GM18868 (cell line): ENCODE measurements around the gene MRPL49.
"Not testable (repeated sequence)": the region's sequence is repeated elsewhere in the genome, so short reads cannot be mapped to it uniquely, and the experiment has no call there.

Experiments
- ATAC-seq: cut with Tn5 transposase; IDR thresholded peaks from one replicate; pipeline ENCODE4 v1.9.1; 2021; ENCODE audit warnings: mild to moderate bottlenecking, moderate library complexity; ENCODE audit not compliant: unreplicated experiment

Gene MRPL49

DNA sequence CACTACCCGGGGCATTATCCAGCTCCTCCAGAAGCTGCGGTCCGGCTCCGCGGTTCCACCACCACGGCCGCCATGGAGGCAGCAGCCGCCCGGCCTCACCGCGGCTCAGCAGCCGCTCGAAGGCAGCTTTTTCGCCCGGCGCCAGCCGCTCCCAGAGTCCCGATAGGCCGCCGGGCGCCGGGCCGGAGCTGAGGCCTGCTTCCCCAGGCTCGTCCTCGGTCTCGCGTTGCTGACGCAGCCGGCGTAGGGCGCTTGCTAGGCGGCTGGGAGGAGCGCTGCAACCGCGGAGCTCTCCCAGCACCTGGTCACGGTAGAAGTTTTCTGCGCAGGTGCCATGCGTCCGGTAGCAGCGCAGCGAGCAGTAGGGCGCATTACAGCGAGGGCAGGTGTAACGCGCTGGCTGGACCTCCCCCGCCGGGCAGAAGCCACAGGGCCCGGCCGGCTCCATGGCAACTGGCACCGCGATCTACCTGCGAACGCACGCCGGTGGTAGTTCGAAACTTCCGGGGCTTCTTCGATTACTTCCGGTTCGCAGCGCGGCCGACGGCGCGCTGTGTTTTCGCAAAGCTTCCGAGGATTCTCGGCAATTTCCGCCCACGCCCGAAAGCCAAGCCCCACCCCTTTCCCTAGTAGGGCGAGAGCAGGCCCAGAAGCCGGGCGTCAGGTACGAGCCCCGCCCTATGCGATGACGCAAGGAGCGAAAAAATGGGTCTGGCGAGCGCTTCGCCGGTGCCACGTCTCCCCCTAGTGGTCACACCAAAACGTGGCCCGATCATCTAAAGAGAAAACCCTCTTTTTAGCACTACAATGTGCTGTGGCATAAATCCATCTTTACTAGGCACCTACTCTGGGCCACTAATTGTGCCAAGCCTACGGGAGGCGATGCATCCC is 4.7 kb upstream of the MRPL49 start, which contains the start of gene ZNHIT2:
Gene ZNHIT2 (minus strand): TSS at position 496 of the 891 bp plus-strand sequence. CDS start 48 bp downstream, at position 448.
- ATAC-seq: peak; percentile 56

DNA sequence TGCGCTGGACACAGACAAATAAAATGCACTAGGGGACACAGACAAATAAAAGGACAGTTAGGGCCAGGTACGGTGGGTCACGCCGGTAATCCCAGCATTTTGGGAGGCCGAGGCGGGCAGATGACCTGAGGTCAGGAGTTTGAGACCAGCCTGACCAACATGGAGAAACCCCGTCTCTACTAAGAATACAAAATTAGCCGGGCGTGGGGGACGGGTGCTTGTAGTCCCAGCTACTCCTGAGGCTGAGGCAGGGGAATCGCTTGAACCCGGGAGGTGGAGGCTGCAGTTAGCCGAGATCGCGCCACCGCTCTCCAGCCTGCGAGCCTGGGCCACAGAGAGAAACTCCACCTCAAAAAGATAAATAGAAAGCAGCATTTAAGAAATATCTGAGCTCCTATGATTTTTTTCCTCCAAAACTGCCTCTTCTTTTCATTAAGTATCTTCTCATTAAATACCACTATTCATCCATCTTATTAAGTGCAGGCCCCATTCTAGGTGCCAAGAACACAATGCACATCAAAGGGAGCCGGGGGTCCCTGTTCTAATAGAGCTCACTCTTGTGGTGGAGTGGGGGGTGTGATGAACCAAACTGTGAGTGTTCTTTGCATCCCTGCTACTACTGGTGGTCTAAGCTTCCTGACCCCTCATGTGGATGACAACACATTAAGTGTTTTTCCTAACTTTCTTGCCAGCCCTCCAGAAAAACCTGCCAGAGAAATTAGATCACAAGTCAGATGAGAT is 3.9 kb upstream of the MRPL49 start:
- no peak for ATAC-seq

DNA sequence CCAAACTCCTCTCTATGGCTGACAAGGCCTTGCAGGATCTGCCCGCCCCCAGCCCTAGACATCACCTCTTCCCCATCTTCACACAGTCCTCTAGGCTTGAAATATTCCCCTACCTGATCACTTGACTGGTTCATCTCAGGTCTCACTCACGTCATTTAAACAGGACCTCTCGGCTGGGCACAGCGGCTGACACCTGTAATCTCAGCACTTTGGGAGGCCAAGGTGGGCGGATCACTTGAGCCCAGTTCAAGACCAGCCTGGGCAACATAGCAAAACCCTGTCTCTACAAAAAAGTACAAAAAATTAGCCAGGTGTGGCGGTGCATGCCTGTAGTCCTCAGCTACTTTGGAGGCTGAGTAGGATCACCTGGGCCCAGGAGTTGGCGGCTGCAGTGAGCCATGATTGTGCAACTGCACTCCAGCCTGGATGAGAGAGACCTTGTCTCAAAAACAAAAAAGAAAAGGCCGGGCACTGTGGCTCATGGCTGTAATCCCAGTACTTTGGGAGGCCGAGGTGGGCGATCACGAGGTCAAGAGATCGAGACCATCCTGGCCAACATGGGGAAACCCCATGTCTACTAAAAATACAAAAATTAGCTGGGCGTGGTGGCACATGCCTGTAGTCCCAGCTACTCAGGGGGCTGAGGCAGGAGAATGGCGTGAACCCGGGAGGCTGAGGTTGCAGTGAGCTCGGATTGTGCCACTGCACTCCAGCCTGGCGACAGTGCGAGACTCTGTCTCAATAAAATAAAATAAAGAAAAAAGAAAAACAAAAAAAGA is 3.0 kb upstream of the MRPL49 start:
- not testable (repeated sequence) for ATAC-seq

DNA sequence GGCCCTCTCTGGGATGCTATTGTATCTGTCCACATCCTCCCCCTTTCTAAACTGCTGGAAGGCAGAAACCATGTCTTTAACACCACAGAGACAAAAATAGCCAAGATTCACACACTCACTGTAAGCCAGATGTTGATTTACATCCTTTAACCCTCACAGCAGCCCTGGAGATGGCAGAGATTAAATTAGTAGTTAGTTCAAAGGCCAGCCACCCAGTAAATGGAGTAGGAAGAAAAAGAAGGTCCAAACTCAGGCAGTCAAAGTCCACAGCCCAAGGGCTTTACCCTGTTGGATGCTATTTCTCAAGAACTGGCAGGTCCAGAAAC is 2.5 kb upstream of the MRPL49 start:
- ATAC-seq: no peak

DNA sequence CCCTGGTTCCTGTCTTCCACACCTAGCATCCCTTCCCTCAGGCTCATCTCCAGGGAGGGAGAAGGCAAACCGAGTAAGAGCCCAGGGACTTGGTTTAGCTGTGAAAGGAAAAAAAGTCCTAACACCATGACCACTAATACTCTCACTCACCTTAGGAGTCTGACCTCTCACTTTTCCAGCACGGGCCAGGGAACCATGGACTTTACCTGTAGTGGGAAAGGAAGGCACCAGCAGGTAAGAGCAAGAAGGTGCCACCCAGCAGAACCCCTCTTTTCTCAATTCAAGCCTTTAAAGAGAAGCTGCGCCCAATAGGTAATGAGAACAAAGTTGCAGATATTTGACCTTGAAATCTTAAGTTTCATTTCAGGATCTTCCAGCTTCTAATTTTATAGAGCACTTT is 1.3 kb upstream of the MRPL49 start:
- ATAC-seq: no peak

DNA sequence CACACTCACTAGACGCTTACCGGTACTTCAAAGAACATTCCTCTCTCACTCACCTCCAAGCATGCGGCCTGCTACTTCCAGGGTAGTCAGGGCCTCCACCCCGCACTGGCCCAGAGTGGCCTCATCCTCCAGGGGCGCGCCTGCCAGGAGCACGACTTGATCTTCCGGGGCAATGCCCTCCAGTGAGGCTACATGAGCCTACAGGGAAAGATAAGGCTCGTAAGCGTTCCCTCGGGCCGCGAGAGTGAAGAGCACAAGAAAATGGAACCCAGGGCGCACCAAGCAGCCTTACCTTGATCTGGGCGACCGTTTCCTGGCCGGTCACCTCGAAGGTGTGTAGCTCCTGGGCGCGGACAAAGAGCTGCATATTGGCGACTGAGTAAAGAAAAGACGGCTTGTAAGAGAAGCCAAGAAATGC is 665 bp upstream of the MRPL49 start:
- ATAC-seq: no peak

DNA sequence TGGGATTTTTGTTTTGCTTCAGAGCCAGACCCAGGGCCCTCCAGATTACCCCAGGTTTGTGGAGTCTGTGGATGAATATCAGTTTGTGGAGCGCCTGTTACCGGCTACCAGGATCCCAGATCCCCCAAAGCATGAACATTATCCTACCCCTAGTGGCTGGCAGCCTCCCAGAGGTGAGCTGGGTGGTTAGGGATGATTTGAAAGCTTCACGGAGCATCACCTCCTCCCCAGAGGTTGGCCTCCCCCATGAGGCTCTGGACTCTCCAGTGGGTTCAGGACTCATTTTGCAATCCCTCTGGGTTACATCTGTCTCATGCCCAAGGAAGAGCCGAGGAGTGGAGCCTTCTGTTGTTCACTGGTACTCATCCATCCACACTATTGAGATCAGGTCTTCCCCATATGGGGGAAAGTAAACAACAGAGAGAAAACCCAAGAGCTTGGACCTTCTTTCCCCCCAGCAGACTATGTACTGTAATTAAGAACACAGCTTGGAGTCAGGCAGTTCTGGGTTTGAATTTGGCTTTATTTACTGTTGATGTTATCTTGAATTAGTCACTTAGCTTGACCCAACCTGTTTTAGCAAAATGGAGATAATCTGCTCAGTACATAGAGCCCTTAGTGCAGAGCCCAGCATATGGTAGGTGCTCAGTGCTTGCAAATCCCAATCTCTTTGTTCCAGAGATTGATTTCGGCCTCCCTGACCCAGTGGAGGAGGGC is 2.5 kb downstream of the MRPL49 start:
- no peak for ATAC-seq

DNA sequence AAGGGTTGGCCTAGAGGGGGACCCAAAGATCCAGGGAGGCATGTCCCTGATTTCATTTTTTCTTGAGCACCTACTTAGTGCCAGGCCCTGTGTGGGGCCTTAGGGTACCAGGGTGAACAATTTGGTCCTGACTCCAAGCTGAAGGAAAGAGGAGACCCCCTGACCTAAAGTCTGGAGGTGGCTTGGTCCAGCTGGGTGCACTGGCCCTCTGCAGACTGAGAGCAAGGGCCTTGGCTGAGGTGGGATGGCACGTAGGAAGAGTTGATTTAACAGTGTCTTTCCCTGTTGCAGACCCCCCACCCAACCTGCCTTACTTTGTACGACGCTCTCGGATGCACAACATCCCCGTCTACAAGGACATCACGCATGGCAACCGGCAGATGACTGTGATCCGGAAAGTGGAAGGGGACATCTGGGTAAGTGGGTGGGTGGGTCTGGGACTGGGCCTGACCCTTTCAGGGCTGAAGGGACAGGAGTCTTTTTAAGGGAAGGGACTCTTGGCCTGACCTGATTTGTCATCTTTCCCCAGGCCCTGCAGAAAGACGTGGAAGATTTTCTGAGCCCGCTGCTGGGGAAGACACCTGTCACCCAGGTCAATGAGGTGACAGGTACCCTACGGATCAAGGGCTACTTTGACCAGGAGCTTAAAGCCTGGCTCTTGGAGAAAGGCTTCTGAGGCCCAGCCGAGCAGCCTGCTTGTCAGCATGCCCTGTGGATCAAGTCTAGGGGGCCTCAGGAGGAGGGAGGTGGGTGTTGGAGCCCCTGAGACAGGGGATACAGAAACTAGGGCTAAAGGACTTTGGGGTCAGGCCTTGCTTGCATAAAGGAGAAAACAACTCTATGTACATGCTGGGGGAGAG is 3.3 kb downstream of the MRPL49 start:
- ATAC-seq: no peak

DNA sequence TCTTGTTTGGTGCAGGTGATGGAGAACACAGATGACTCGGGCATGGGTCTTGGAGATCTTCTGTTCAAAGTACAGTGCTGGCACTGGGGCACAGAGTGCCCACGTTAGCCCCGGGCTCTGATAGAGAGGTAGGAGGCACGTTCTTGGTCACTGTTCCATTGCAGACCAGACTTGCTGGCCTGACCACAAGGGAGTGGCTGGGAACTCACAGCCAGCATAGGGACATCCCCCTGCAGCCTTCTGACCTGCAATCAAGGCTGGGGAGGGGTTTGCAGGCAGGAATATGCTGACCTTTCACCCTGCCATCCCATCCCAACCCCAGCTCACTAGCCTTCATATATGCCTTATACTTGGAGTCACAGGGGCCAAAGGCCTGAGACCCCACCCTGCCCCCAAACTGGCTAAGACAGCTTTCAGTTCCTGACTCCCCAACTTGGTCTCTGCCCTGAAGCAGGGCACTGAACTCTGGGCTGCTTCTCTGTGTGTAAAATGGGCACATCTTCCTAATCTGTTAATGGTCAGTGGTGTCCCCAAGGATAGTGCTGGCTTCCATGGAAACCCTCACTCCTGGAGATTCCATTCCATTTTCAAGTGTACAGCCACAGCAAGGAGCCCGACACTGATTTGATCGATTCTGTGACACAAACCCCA is 4.6 kb downstream of the MRPL49 start:
- ATAC-seq: no peak

DNA sequence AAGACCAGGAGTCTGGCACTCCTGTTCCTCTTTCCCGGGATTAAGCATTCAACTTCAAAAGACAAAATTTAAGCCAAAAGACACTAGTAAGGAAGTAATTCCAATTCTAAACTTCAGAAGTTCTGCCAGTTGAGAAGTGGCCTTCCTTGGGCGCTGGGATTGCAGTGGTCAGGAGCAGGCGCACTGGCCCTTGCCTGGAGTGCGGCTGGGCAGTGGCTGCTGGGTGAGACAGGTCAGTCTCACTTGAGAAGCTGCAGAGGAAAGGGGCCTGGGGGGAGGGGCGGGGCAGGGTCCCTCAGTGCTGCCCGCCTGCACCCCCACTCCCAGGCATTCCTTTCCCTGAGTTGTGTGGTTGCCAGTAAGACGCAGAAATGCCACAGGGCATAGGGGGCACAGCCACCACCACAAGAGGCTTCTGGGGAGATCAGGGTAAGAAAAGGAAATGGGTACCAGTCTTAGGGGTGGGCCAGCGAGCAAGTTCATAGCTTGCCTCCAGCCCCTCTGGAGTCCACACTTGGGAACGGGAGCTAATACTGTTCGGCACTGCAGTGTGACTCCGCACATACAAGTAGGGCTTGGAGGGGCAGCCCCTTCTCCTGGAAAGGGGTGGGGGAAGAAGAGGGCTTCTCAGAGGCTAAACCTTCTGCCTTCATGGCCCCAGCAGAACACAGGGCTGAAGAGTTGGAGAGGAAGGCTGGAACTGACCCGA is 5.5 kb downstream of the MRPL49 start:
- no peak for ATAC-seq

DNA sequence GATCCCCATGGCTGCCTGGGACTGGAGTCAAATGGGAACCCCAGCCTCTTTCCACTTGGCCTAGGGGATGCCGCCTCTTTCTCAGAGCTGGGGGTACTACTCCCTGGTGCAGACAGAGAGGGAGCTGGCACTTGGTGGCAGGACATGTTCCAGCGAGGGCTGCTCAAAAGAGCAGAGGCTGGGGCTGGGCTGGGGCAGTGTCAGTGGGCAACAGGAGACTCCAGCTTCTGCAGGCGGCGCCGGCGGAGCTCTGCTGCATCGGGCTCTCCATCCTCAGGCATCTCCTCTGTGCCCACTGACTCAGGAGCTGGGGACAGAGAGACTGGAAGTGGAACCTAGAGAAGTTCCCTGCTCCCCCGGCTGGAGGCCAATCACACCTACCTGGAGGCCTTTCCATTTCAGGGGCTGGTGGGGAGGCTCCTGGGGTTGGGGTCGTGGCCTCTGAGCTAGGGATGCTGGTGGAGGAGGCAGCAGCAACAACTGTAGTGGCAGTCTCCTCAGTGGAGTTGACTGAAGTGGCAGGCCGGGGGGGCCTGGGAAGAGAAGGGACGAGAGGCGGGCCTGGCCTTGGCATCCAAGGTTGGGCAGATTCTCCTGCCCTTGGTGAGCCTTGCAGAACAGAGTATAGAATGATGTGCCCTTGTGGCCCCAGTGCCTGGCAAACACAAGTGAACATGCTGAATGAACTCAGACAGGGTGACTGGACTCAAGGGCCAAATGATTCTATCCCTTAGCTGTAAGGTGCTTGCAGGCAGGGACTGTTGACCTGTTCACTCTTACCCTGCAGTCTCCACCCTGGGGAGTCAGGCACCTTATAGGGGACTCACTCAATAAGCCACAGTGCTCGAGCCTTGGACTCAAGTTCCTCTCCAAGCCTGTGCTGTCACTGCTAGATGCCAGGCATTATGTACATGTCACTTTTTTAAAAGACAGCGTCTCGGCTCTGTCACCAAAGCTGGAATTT is 6.3 kb downstream of the MRPL49 start:
- no peak for ATAC-seq

DNA sequence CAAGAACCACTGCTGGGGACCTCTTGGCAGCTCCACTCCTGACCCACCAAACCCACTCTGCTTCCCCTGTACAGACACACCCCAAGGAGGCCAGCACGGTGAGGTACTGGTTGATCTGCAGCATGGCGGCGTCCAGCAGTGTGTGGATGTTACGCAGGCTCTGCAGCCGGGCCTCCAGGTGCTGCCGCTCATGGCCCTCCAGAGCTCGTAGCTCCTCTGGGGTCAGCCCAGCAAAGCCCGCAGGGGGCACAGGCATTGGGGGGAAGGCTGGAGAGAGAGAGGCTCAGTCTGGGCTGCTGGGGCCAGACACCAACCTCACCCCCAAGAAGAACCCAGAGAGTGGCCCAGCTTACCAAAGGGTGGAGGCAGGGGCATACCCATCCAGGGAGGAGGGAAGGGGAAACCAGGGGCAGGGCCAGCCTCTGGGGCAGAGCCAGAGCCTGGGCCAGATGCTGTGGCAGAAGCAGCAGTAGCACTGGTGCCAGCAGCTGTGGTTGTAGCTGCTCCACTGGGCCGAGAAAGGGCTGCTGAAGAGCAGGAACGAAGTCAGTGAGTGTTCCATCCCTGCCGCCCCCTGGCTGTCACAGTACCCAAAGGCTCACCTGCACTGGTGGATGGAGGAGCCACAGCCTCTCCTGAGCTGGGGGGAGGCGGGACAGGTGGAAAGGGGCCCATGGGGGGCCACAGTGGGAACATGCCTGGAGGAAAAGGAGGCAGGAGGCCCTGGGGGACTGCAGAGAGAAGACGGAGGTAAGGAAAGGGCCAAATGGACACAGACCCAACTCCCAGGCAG is 7.7 kb downstream of the MRPL49 start:
- no peak for ATAC-seq

DNA sequence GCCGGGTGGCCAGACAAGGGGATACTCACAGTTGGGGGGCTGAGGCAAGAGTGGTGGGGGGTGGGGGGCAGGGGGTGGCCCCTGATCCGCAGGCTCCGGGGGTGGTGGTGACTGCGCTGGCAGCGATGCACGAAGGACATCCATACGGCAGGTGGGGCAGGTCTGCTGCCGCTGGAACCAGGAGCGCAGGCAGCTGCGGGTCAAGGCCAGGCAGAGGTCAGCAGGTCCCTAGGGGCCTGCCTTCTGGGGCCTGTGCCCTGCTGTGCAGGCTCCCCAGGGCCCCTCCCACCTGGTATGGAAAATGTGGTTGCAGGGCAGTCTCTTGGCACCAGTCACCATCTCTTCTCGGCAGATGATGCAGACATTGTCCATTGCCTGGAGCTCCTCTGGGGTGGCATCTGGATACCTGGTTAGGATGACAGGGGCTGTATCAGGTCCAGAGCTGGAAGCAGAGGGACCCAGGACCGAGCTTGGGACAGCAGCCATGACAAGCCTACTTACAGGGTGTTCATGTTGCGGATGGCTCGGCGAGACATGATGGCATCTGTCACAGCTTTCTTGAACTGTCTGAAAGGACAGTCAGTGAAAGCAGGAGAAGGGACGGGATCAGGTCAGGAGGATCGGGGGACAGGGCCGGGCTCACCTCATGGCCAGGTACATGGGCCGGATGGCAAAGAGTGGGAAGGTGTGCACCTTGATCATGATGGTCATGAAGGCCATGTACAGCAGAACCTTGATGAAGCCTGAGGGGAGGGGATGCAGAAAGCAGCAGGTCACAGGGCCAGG is 8.7 kb downstream of the MRPL49 start:
- ATAC-seq: no peak

DNA sequence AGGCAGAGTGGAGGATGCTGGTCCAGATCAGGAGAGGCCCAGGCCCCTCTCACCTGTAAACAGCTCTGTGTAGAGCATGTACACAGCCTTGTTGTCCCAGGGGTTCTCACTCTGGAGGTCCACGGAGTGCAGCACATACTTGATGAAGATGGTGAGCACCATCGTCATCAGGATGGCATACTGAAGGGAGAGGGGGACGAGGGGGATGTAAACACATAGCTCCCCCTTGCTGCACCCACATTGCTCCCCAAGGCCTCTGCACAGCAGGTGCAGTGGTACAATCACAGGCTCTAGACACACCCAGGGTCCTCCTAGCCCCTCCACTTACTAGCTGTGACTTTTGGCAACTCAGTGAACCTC is 9.3 kb downstream of the MRPL49 start:
- ATAC-seq: no peak

DNA sequence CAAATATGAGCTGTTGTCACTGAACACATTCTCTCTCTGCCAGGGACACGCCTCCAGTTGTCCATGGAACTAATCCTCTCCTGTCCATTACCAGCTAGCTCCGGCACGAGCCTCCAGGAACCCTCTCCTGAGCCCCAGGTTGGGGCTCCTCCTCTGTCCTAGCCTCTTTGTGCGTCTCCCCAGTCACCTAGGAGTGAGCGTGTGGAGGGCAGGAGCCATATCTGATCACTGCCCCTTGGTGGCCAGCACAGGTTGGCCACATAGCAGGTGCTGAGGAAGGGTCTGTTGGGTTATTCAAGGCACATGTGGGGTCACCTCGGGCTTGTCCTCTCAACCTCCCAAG is 9.7 kb downstream of the MRPL49 start:
- ATAC-seq: no peak
